Astrocyte (in vitro differentiated cells and primary cell): ENCODE results near the gene MYBBP1A. TPM values are rescaled to one million over a fixed set of nuclear protein-coding genes. Genes with fewer than 3 reads are reported as not detected.

Experiments used
- DNase-seq: peaks from one replicate; pipeline ENCODE4 v3.0.0-alpha.2; 2010; ENCODE audit warnings: low read depth
- FAIRE-seq: peaks from 2 replicates; lab custom pipeline; 2011; peaks lifted over from hg19 to GRCh38; lab: Jason Lieb, UNC
- H2AFZ ChIP-seq: 2 replicates; pipeline ENCODE4 v1.6.0; 2012; ENCODE audit warnings: low read depth, low read length, inconsistent platforms
- H3K27ac ChIP-seq: 2 replicates; pipeline ENCODE4 v1.5.1; 2011; ENCODE audit warnings: low read depth, low read length, inconsistent platforms
- H3K27me3 ChIP-seq: 2 replicates; pipeline ENCODE4 v1.6.0; 2011; ENCODE audit warnings: low read length, inconsistent platforms; ENCODE audit not compliant: insufficient read depth
- H3K36me3 ChIP-seq: 2 replicates; pipeline ENCODE4 v1.5.1; 2011; ENCODE audit warnings: low read length, inconsistent platforms; ENCODE audit not compliant: insufficient read depth
- H3K4me1 ChIP-seq: 2 replicates; pipeline ENCODE4 v1.5.1; 2011; ENCODE audit warnings: low read length, inconsistent platforms; ENCODE audit not compliant: insufficient read depth
- H3K4me2 ChIP-seq: 2 replicates; pipeline ENCODE4 v1.6.0; 2012; ENCODE audit warnings: low read length, inconsistent platforms
- H3K4me3 ChIP-seq: 2 replicates; pipeline ENCODE4 v1.5.1; 2011; ENCODE audit warnings: low read depth, mild to moderate bottlenecking, low read length, inconsistent platforms; ENCODE audit not compliant: insufficient read depth
- H3K79me2 ChIP-seq: 2 replicates; pipeline ENCODE4 v1.6.0; 2012; ENCODE audit warnings: mild to moderate bottlenecking, low read length, inconsistent platforms; ENCODE audit not compliant: insufficient read depth
- H3K9ac ChIP-seq: 2 replicates; pipeline ENCODE4 v1.6.0; 2012; ENCODE audit warnings: mild to moderate bottlenecking, low read length, inconsistent platforms
- H3K9me3 ChIP-seq: 2 replicates; pipeline ENCODE4 v1.5.1; 2012; ENCODE audit warnings: low read depth, mild to moderate bottlenecking, low read length, inconsistent platforms; ENCODE audit not compliant: insufficient read depth
- H4K20me1 ChIP-seq: 2 replicates; pipeline ENCODE4 v1.6.0; 2012; ENCODE audit warnings: low read length, inconsistent platforms; ENCODE audit not compliant: insufficient read depth
- H3K27ac Mint-ChIP-seq: one replicate; pipeline ENCODE4 v1.8.0; 2021; ENCODE audit warnings: mild to moderate bottlenecking, mixed read lengths; ENCODE audit not compliant: unreplicated experiment
- H3K27me3 Mint-ChIP-seq: one replicate; pipeline ENCODE4 v1.8.0; 2021; ENCODE audit warnings: low read depth, mixed read lengths; ENCODE audit not compliant: unreplicated experiment
- H3K36me3 Mint-ChIP-seq: one replicate; pipeline ENCODE4 v1.8.0; 2021; ENCODE audit warnings: low read depth, mixed read lengths; ENCODE audit not compliant: unreplicated experiment
- H3K4me1 Mint-ChIP-seq: one replicate; pipeline ENCODE4 v1.8.0; 2021; ENCODE audit warnings: low read depth, mixed read lengths; ENCODE audit not compliant: unreplicated experiment
- H3K4me3 Mint-ChIP-seq: one replicate; pipeline ENCODE4 v1.8.0; 2021; ENCODE audit warnings: mild to moderate bottlenecking, moderate library complexity, mixed read lengths; ENCODE audit not compliant: unreplicated experiment
- H3K9me3 Mint-ChIP-seq: one replicate; pipeline ENCODE4 v1.8.0; 2021; ENCODE audit warnings: mild to moderate bottlenecking, mixed read lengths; ENCODE audit not compliant: unreplicated experiment
- CTCF ChIP-seq: IDR thresholded peaks from 2 replicates; pipeline ENCODE4 v1.5.1; 2011; ENCODE audit warnings: low read depth, mild to moderate bottlenecking, inconsistent platforms, low read length, moderate library complexity; ENCODE audit not compliant: insufficient read depth
- EZH2 ChIP-seq: IDR thresholded peaks from 2 replicates; pipeline ENCODE4 v1.6.1; 2012; ENCODE audit warnings: mild to moderate bottlenecking, low read length, inconsistent platforms; ENCODE audit not compliant: insufficient read depth
- total RNA-seq: library from RNA; stranded (reverse); gene quantifications from 2 replicates; pipeline ENCODE4 v1.2.1, GENCODE V29; 2021

The MYBBP1A gene
- total RNA-seq, 1 donor from 2014 or later, result 71.1 TPM

GRCh38 chr17:4525691-4526397 is 29.3 kb downstream of the MYBBP1A start:
- peaks cover 52% of the 10 kb centered on the region for H3K27me3 Mint-ChIP-seq

GRCh38 chr17:4523946-4524345 is 31.2 kb downstream of the MYBBP1A start:
- H3K9me3 Mint-ChIP-seq, result peaks cover 5% of the 10 kb centered on the region
- no peak overlapping the region for H3K4me3 Mint-ChIP-seq
- no peaks in the 10 kb centered on the region for H3K9me3 ChIP-seq
- H3K36me3 Mint-ChIP-seq, result no peaks in the 10 kb centered on the region
- no peak overlapping the region for H3K27ac Mint-ChIP-seq
- H3K4me1 Mint-ChIP-seq, result peaks cover 7% of the 10 kb centered on the region
- H3K27ac ChIP-seq, result no peak overlapping the region
- no peak overlapping the region for H3K4me2 ChIP-seq
- no peak for TF ChIP-seq EZH2
- TF ChIP-seq CTCF, result no peak
- H3K36me3 ChIP-seq, result no peaks in the 10 kb centered on the region
- H2AFZ ChIP-seq, result no peak overlapping the region
- no peaks in the 10 kb centered on the region for H3K79me2 ChIP-seq
- no peak overlapping the region for H3K4me3 ChIP-seq
- no peak for DNase-seq
- H3K9ac ChIP-seq, result no peak overlapping the region
- H3K27me3 Mint-ChIP-seq, result peaks cover 49% of the 10 kb centered on the region
- peaks cover 19% of the 10 kb centered on the region for H3K27me3 ChIP-seq
- no peak for FAIRE-seq
- no peaks in the 10 kb centered on the region for H3K4me1 ChIP-seq
- no peaks in the 10 kb centered on the region for H4K20me1 ChIP-seq

More at GRCh38 chr17:4525691-4526397, 29.3 kb downstream of the MYBBP1A start:
- H3K9me3 ChIP-seq, result no peaks in the 10 kb centered on the region
- peaks cover 19% of the 10 kb centered on the region for H3K27me3 ChIP-seq
- H3K9me3 Mint-ChIP-seq, result peaks cover 3% of the 10 kb centered on the region
- no peaks in the 10 kb centered on the region for H3K36me3 ChIP-seq
- peaks cover 6% of the 10 kb centered on the region for H3K4me1 Mint-ChIP-seq
- no peak for TF ChIP-seq EZH2
- TF ChIP-seq CTCF, result no peak
- H3K4me3 ChIP-seq, result no peak overlapping the region
- DNase-seq (no peak), FAIRE-seq (no peak)
- H3K4me2 ChIP-seq, result no peak overlapping the region
- H3K4me1 ChIP-seq, result no peaks in the 10 kb centered on the region
- H3K36me3 Mint-ChIP-seq, result no peaks in the 10 kb centered on the region
- H3K4me3 Mint-ChIP-seq, result no peak overlapping the region
- no peaks in the 10 kb centered on the region for H4K20me1 ChIP-seq
- H3K27ac ChIP-seq, result no peak overlapping the region
- no peak overlapping the region for H2AFZ ChIP-seq
- H3K79me2 ChIP-seq, result no peaks in the 10 kb centered on the region
- peak overlapping the region; percentile 34 for H3K27ac Mint-ChIP-seq
- H3K9ac ChIP-seq, result no peak overlapping the region

- no peak overlapping the region for H3K4me3 ChIP-seq
- H3K4me1 Mint-ChIP-seq, result peaks cover 7% of the 10 kb centered on the region
- no peaks in the 10 kb centered on the region for H3K36me3 Mint-ChIP-seq
- peaks cover 52% of the 10 kb centered on the region for H3K27me3 Mint-ChIP-seq
- no peak overlapping the region for H3K27ac ChIP-seq
- FAIRE-seq, result no peak
- H3K79me2 ChIP-seq, result no peaks in the 10 kb centered on the region
- H2AFZ ChIP-seq, result no peak overlapping the region
- H3K27ac Mint-ChIP-seq, result no peak overlapping the region
- H3K9me3 Mint-ChIP-seq, result peaks cover 5% of the 10 kb centered on the region
- TF ChIP-seq EZH2, result no peak
- TF ChIP-seq CTCF, result no peak
- H3K27me3 ChIP-seq, result peaks cover 13% of the 10 kb centered on the region
- no peaks in the 10 kb centered on the region for H4K20me1 ChIP-seq
- no peaks in the 10 kb centered on the region for H3K4me1 ChIP-seq
- no peaks in the 10 kb centered on the region for H3K9me3 ChIP-seq
- H3K4me2 ChIP-seq, result no peak overlapping the region
- H3K9ac ChIP-seq, result no peak overlapping the region
- H3K4me3 Mint-ChIP-seq, result no peak overlapping the region
- no peak for DNase-seq
- no peaks in the 10 kb centered on the region for H3K36me3 ChIP-seq
Measured at GRCh38 chr17:4522661-4523060, 32.5 kb downstream of the MYBBP1A start.
